CD4-positive, alpha-beta T cell treated with Interleukin-2 at 100 ng/mL for 4 hours (primary cell): ENCODE data around the gene PGGHG.
"Not testable (repeated sequence)": the region's sequence is repeated elsewhere in the genome, so short reads cannot be mapped to it uniquely, and the experiment has no call there.

Source experiments
- DNase-seq: peaks from one replicate; pipeline ENCODE4 v3.0.0-alpha.2; 2020; ENCODE audit warnings: low spot score

PGGHG gene

GRCh38 chr11:330307-330693, 41.4 kb downstream of the PGGHG start:
- DNase-seq = no peak

GRCh38 chr11:330694-331357, 41.9 kb downstream of the PGGHG start:
- DNase-seq = no peak

- no peak for DNase-seq
Observed at GRCh38 chr11:331358-332060, 42.6 kb downstream of the PGGHG start.

- no peak for DNase-seq
Observed at GRCh38 chr11:332651-333480, 43.9 kb downstream of the PGGHG start.

GRCh38 chr11:333616-334263, 44.8 kb downstream of the PGGHG start:
- not testable (repeated sequence) for DNase-seq

- DNase-seq = no peak
Observed at GRCh38 chr11:334264-334994, 45.5 kb downstream of the PGGHG start.

- DNase-seq = no peak
Observed at GRCh38 chr11:335779-336658, 47.1 kb downstream of the PGGHG start.

- DNase-seq = no peak
Observed at GRCh38 chr11:336659-337198, 47.8 kb downstream of the PGGHG start.

GRCh38 chr11:337711-338110, 48.8 kb downstream of the PGGHG start:
- no peak for DNase-seq

- DNase-seq = no peak
Observed at GRCh38 chr11:339963-340362, 51.0 kb downstream of the PGGHG start.

- no peak for DNase-seq
Observed at GRCh38 chr11:340539-341512, 51.9 kb downstream of the PGGHG start.

GRCh38 chr11:342328-342727, 53.4 kb downstream of the PGGHG start:
- DNase-seq = no peak

GRCh38 chr11:344836-345578, 56.1 kb downstream of the PGGHG start:
- no peak for DNase-seq
